Activated gamma-delta T cell treated with anti-CD3 and anti-CD28 coated beads, Interleukin-2, amount 50 U/mL, for 16 hours (primary cell): ENCODE data around the gene SPEM3.
A peak's percentile ranks its signal among the peaks of the same experiment; 100 is the strongest.
"Not testable (repeated sequence)": the region's sequence is repeated elsewhere in the genome, so short reads cannot be mapped to it uniquely, and the experiment has no call there.

ENCODE experiments used
- DNase-seq: peaks from one replicate; pipeline ENCODE4 v3.0.0-alpha.2; 2020; ENCODE audit warnings: low read depth

Gene SPEM3

GRCh38 chr17:7471729-7472128 is 43.1 kb downstream of the SPEM3 start:
- no peak for DNase-seq

DNA sequence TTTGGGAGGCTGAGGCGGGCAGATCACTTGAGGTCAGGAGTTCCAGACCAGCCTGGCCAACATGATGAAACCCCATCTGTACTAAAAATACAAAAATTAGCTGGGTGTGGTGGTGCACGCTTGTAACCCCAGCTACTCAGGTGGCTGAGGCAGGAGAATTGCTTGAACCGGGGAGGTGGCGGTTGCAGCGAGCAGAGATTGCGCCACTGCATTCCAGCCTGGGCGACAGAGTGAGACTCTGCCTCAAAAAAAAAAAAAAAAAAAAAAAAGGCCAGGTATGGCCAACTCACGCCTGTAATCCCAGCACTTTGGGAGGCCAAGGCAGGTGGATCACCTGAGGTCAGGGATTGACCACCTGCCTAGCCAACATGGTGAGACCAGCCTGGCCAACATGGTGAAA is 46.1 kb downstream of the SPEM3 start:
- DNase-seq: not testable (repeated sequence)

DNA sequence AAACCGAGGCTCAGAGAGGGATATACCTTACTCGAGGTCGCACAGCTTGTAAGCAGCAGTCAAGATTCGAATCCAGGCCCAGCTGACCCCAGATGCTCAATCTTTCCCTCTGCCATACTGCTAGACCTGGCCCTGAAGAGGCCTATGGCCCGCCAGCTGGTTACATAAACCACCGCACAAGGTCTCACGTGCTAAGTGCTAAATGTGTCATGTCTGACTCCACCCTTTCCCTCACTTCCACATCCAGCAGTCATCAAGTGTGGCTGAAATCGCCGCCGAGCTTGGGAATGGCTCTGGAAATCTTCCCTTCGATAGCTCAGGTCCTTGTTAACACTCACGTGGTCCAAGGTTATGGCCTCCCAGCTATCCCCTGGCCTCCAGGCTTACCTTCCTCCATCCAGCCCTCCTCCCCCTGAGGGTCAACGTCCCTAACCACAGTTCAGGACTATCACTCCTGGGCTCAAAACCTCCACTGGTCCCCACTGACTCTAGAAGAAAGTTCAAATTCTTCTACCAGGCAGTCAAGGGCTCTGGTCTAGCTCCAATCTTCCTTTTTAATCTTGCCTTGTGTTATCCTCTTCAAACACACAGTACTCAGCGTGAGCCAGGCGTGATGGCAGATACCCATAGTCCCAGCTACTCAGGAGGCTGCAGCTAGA is 47.2 kb downstream of the SPEM3 start:
- DNase-seq: no peak

DNA sequence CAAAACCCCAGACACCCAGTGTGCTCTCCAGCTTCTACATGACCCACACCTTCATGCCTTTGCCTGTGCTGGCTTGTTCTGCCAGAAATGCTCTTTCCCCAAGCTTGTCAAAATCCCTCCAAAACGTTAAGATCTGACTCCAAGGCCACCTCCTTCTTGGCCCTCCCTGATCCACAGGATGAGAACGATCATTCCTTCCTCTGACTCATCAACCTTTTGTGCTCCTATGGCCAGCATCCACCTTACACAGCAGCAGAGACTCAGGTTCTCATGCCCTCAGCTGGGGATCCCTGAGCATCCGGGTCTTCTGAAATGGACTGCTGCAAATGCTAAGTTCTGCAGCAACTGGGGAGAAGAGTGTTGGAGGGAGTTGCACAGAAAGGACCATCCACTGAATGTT is 47.8 kb downstream of the SPEM3 start:
- DNase-seq: no peak

GRCh38 chr17:7476951-7477350 is 48.3 kb downstream of the SPEM3 start:
- no peak for DNase-seq

DNA sequence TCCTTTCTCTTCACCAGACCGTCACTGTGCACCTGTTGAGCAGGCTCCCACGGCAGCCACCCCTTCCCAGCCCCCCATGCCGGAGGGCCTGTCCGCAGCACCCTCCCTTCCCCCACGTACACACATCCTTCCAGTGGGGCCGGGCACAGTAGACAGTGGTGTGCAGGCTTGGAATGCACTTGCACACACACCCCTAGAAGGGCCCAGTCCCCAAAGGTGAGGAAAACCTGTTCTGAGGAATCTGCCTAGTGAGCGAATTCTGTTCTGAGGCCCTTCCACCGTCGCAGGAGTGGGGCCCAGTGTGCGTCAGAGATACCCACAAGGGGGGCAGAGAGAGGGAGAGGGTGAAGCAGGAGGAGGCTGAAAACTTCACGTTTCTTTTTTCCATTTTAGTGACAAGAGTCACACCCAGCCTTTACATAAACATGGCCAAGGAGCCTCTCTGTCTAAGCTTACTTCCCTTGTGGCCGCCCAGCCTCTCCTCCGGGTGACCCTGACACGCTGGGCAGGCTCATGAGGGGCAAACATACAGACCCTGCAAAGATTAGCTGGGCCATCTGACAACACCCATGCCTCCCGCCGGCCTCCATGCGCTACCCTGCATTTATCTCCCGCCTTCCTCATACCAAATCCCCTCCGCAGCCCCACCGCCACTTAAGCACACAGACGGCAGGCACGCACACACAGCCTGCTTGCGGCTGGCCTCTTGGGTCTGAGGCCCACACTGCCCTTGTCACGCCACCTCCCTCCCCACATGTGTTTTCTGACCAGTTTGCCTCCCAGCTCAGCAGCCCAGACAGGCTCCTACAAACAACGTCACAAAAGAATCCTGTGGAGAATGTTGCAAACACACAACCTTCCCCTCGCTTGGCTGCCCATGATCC is 49.0 kb downstream of the SPEM3 start:
- no peak for DNase-seq

DNA sequence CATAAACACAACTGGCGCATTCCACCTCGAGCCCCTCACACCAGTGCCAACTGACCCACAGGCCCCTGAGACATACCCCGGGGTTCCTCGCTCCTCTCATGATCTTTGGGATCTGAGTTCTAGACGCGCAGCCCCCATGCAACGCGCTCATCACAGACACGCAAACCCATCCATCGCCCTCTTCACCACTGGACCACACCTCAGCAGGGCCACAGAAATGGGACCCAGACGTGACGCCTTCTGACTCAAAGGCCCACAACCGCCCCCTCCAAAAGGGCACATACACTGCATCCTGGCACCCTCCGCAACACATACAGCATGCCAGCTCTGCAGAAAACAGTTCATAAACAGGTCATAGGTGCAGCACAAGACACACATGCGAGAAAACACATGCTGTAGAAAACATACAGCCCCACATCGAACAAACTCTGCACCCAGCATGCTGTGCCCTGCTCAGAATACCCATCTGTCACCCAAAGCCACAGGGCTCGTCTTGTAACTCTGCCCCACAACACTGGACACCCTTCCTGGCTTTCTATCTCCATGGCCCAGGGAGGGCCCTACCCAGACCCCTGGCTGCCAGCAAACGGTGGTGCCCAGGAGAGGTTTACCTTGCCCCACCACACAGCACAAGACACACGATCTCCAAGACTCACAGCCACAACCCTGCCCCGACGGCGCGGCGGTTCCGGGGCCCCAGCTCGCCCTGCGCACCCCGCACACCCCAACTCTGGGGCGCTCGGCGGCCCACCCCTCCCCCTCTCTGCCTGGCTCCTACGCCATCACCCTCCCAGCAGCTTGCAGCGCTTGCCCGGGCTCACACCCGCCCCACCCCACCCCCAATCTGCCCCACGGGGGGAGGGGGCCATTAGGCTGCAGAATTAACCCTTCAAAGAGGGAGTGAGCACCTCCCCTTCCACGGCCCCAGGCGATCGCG is 49.9 kb downstream of the SPEM3 start:
- peak; percentile 30 for DNase-seq

DNA sequence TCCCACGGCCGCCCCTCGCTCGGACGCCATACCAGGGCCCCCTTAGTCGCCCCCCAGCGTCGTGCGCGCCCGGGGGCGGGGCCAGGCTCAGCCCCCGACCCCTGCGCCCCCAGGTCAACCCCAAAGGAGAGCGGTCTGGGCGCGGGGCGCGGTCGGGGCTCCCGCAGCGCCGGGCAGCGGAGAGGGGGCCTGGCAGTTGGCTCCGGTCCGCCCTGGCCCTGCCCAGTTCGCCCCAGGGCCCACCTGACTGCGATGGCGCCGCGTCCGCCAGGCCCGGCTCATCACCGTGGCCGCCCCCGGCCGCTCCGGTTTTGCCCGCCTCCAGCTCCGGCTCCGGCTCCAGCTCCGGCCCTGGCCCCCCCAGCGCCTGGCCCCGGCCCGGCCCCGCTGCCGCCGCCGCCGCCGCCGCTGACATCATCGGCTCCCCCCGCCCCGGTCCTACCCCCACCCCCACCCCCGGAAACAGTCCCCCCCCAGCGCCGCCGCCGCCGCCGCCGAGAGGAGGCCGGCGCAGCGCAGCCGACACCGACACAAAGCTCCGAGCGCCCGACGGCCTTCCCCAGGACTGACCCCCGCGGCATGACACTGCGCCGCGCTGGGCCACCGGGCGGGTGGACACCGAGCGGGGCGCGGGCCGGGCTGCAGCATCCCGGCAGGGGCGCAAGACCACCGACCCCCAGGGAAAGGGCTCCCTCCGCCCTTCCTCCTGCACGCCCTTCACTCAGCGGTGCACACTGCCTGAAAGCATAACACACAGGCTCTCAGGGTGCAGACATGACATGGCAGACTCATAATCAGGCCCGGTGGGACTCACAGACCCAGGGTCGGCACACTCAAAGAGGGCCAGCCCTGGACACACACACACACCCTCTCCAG is 50.8 kb downstream of the SPEM3 start, which contains the start of gene ZBTB4:
Gene ZBTB4 (minus strand): TSS at position 419 of the 876 bp plus-strand sequence. CDS start 12,830 bp downstream, outside the sequence.
- DNase-seq: peak; percentile 45

- DNase-seq: no peak
Measured at GRCh38 chr17:7480089-7480384, 51.4 kb downstream of the SPEM3 start.

GRCh38 chr17:7481275-7481674 is 52.6 kb downstream of the SPEM3 start, which contains the start of gene SLC35G6:
Gene SLC35G6, plus strand, starts transcription at chr17:7481446. Its CDS starts 71 bp downstream, at chr17:7481517.
- not testable (repeated sequence) for DNase-seq

GRCh38 chr17:7481842-7482741 is 53.4 kb downstream of the SPEM3 start:
- not testable (repeated sequence) for DNase-seq
